Amniotic epithelial cell (primary cell): Measurements from ENCODE around the gene TMEFF2.
"Not testable (repeated sequence)": the region's sequence is repeated elsewhere in the genome, so short reads cannot be mapped to it uniquely, and the experiment has no call there.

Experiments used
- DNase-seq: peaks from one replicate; pipeline ENCODE4 v3.0.0-alpha.2; 2010; ENCODE audit warnings: low read depth

The TMEFF2 gene

GRCh38 chr2:192128655-192129054 lies 66.1 kb downstream of the TMEFF2 start:
- no peak for DNase-seq

GRCh38 chr2:192127434-192127833 lies 67.3 kb downstream of the TMEFF2 start:
- DNase-seq: no peak

- DNase-seq: no peak
Measured at GRCh38 chr2:192126912-192127311, 67.8 kb downstream of the TMEFF2 start.

- DNase-seq: no peak
Measured at GRCh38 chr2:192126426-192126825, 68.3 kb downstream of the TMEFF2 start.

GRCh38 chr2:192124571-192124970 lies 70.2 kb downstream of the TMEFF2 start:
- no peak for DNase-seq

GRCh38 chr2:192123847-192124246 lies 70.9 kb downstream of the TMEFF2 start:
- DNase-seq: no peak

GRCh38 chr2:192122946-192123345 lies 71.8 kb downstream of the TMEFF2 start:
- no peak for DNase-seq

- no peak for DNase-seq
Measured at GRCh38 chr2:192122141-192122540, 72.6 kb downstream of the TMEFF2 start.

- DNase-seq: no peak
Measured at GRCh38 chr2:192119536-192119935, 75.2 kb downstream of the TMEFF2 start.

GRCh38 chr2:192117705-192118104 lies 77.0 kb downstream of the TMEFF2 start:
- no peak for DNase-seq

GRCh38 chr2:192111536-192111935 lies 83.2 kb downstream of the TMEFF2 start:
- not testable (repeated sequence) for DNase-seq

- DNase-seq: no peak
Measured at GRCh38 chr2:192099742-192100141, 95.0 kb downstream of the TMEFF2 start.

GRCh38 chr2:192098814-192099491 lies 95.8 kb downstream of the TMEFF2 start:
- DNase-seq: no peak

GRCh38 chr2:192091476-192091875 lies 103.3 kb downstream of the TMEFF2 start:
- peak; percentile 15 for DNase-seq

GRCh38 chr2:192090911-192091310 lies 103.8 kb downstream of the TMEFF2 start:
- DNase-seq: peak; percentile 7

- no peak for DNase-seq
Measured at GRCh38 chr2:192087398-192087958, 107.3 kb downstream of the TMEFF2 start.

- no peak for DNase-seq
Measured at GRCh38 chr2:192082121-192082520, 112.6 kb downstream of the TMEFF2 start.

GRCh38 chr2:192080096-192080495 lies 114.6 kb downstream of the TMEFF2 start:
- DNase-seq: not testable (repeated sequence)

GRCh38 chr2:192073878-192074277 lies 120.9 kb downstream of the TMEFF2 start:
- peak; percentile 62 for DNase-seq

- no peak for DNase-seq
Measured at GRCh38 chr2:192072778-192073177, 122.0 kb downstream of the TMEFF2 start.

- DNase-seq: no peak
Measured at GRCh38 chr2:192072261-192072660, 122.5 kb downstream of the TMEFF2 start.

- DNase-seq: peak; percentile 25
Measured at GRCh38 chr2:192070099-192070498, 124.6 kb downstream of the TMEFF2 start.

- DNase-seq: no peak
Measured at GRCh38 chr2:192069417-192069816, 125.3 kb downstream of the TMEFF2 start.

- no peak for DNase-seq
Measured at GRCh38 chr2:192068966-192069365, 125.8 kb downstream of the TMEFF2 start.
